Cardiac septum (tissue), 1 donor: Measurements from ENCODE around the gene LAGE3. TPM values are rescaled to one million over a fixed set of nuclear protein-coding genes. Genes with fewer than 3 reads are reported as not detected.

Experiments
- DNase-seq: peaks from one replicate; pipeline ENCODE4 v3.0.0-alpha.2; 2020; ENCODE audit warnings: low spot score
- intact Hi-C: fragments of 100-400 bp; cut with DNase I; formaldehyde crosslinking; loops from one replicate; pipeline ENCODE4 v1.14.0; 2022
- total RNA-seq: library from RNA; stranded (reverse); fragmentation: NEBNext Ultra II Directional; extraction: Animal tissue kit (Norgen Biotek cat#: 25700); gene quantifications from one replicate; pipeline ENCODE4 v1.2.1, GENCODE V29; 2021
- donor health status: DM: no; HTN: no; CAD: no.

Gene LAGE3
- total RNA-seq, 1 donor from 2014 or later = 13.9 TPM

DNA sequence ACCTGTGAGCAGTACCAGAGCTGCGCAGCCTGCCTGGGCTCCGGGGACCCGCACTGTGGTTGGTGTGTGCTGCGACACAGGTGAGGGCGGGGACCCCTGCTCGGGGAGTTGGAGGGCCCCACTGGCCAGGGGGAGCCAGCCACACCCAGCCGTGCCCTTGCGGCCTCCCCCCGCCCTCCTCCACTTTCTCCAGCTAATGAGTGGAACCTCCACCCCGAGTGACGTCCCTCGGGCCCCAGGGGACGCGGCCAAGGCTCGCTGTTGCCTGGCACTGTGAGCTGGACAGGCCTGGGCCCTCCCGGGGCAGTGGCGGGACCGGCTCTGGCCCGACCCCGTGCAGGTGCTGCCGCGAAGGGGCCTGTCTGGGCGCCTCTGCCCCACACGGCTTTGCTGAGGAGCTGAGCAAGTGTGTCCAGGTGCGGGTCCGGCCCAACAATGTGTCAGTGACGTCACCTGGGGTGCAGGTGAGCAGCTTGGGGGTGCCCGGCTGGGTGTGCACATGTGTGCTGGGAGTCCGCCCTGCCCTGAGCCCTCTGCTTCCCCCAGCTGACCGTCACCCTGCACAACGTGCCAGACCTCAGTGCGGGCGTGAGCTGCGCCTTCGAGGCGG lies 15.4 kb downstream of the LAGE3 start:
- intact Hi-C loops = no loop called here
- no peak for DNase-seq

DNA sequence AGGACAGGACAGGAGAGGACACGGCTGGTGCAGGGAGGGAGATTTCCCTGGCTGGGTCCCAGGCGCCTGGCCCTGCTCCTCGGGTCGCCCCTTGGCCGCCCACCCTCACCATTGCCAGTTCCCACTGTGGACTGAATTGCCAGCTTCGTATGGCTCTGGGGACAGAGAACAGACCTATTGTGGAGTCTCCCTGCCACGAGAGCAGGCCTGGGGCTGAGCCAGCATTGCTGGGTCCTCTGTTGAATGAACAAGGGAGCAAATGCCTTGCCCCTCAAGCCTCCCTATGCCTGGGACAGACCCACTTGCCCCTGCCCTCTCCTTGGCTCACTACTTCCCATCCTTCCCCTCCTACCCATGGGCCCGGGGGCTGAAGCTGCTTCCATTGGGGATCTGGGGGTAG lies 16.7 kb downstream of the LAGE3 start:
- DNase-seq = no peak
- intact Hi-C loops = no loop called here

DNA sequence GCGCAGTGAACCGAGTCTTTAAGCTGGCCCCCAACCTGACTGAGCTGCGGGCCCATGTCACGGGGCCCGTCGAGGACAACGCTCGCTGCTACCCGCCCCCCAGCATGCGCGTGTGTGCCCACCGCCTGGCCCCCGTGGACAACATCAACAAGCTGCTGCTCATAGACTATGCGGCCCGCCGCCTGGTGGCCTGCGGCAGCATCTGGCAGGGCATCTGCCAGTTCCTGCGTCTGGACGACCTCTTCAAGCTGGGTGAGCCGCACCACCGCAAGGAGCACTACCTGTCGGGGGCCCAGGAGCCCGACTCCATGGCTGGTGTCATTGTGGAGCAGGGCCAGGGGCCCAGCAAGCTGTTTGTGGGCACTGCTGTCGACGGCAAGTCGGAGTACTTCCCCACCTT lies 18.8 kb downstream of the LAGE3 start:
- intact Hi-C loops = no loop called here

DNA sequence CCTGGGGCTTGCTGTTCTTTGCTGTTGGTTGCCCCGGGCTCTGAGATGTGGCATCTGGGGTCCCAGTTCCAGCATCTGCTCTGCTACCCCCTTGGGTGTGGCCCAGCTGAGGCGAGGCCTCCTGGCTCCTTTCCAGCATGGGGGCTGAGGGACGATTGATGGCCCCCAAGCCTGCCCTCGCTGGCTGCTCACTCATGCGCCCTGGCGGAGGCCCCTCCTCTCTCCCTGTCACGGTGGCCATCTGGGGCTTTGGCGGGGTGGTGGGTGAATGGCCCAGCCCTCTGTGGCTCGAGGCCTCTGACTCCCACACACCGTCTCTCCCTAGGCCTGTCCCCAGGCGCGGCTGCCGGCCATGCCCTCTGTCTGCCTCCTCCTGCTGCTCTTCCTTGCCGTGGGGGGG lies 19.2 kb downstream of the LAGE3 start:
- intact Hi-C loops = no loop called here
- DNase-seq = no peak

More for the DNA sequence above, 18.8 kb downstream of the LAGE3 start:
- DNase-seq = no peak

DNA sequence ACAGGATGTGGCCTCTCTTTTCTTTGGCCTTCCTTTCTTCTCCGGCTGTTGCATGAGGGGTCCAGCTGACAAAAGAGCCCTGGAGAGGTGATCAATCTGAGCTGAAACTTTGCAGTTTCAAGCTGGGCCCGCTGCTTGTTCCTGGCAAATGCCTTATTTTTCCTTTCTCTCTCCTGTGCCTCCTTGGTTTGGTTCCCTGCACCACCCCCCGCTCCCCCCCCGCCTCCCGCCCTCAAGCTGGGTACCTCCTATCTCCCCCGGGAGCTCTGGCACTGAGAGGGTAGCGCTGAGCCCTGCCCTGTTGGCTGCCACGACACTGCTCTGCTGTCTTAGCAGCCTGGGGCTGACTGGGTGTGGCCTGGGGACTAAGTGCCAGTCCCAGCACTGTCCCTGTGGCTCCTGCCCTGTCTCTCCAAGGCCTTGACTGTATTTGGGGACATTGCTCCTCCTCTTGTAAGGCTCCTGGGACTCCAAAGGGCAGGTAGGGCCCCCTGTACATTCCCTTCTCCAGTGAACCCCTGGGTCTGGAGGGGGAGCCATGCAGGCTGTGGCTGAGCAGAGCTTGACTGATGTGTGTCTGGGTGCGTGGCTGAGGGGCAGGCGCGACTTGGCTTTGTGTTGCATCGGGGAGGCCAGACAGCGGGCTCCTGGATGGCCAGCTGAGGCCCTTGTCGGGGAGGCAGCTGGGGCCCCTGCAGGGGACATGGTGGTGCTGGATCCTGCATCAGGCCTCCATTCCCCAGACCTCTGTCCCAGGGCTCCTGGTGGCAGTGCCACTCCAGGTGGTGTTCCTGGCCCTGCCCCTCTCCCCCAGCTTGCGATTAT lies 19.9 kb downstream of the LAGE3 start:
- intact Hi-C loops = no loop called here
- DNase-seq = no peak

DNA sequence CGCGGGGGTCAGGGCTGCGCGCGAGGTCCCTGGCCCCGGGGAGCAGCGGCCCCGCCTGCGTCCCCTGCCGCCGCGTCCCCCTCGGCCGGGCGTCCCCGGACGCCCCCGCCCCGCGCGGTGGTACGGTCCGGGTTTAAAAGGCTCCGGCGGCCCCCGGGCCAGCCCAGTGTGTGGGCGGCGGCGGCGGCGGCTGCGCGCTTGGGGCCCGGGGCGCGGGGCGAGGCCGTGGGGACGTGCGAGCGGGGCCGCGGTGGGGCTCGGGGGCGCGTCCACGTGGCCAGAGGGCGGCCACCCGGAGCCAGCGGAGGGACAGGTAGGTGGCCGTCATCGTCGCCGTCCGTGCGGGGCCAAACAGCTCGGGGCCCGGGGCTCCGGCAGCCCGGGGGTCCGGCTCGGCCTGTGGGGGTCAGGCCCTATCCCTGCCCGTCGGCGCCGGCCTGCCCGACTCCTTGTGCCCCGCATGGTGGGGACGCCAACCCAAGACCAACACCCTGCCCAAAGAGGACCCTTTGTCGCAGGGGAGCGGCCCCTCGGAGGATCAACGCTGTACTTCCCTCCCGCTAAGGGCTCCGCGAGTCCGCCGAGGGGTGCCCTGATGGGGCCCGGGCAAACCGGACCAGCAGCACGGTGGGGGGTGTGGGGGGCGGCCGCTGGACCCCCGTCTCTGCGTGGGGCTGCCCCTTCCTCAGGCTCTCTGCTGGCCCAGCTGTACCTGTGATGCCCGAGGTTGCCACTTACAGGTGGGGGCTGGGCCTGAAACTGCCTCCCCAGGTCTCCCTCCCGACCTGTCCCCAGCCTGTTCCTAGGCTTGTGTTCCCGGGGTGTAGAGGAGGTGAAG lies 20.7 kb downstream of the LAGE3 start, which contains the start of gene PLXNA3:
PLXNA3 (plus strand) TSS at position 166 of the 838 bp plus-strand sequence. CDS start 1,903 bp downstream, outside the sequence.
- intact Hi-C loops = no loop called here
- DNase-seq = peak; percentile 85

DNA sequence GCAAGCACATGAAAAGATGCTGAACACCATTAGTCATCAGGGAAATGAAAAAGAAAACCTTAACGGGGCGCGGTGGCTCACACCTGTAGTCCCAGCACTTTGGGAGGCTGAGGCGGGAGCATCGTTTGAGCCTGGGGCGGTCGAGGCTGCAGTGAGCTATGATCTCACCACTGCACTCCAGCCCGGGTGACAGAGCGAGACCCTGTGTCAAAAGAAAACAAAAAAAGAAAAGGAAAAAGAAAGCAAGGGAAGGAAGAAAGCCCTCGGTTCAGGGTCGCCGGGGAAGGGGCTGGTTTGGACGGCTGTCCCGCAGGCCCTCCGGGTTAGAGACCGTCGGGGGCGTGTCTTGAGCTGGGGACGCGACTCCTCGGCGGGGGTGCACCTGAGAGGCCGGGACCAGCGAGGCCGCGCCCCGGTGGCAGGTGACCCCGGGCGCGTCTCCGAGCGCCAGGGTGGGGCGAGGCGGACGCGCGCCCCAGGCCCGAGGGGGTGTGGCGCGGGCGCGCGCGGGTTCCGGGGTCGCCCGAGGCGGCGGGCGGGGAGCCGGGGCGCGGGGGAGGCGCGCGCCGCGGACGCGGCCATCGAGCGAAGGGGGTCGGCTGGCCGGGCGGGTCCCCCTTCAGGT lies 21.5 kb downstream of the LAGE3 start:
- intact Hi-C loops = no loop called here
- DNase-seq = no peak

DNA sequence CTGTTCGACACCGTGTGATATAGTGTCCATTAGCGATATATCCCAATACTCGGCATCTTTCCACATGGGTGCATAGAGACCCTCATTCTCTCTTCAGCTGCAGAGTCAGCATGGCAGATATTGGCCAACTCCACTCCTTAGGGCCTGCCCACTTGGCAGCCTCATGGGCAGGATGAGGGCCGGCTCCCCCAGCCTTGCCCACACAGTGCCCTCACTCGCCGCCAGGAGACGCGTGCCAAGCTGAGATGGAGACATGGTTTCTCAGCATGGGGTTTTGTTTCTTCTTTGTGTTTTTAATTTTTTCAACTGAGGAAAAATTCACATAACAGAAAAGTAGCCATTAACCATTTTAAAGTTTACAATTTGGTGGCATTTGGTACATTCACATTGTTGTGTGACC lies 26.3 kb downstream of the LAGE3 start:
- no peak for DNase-seq
- intact Hi-C loops = no loop called here

DNA sequence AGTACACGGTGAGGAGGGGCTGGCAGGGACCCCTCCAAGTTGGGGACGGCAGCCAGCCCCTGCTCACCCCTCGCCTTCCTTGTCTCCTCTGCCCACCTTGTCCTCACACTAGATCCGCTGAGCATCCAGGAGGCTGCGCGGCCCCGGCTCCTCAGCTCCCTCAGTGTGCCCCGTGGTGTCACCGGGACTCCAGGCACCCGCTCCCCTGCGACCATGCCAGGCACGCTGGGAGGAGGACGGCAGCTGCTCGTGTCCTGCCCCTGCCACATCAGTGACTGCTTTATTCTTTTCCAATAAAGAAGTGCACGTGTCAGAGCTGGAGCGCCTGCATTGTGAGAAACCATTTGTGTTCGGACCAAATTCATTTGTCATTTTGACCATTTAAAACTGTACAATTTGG lies 28.8 kb downstream of the LAGE3 start:
- intact Hi-C loops = no loop called here
- no peak for DNase-seq

DNA sequence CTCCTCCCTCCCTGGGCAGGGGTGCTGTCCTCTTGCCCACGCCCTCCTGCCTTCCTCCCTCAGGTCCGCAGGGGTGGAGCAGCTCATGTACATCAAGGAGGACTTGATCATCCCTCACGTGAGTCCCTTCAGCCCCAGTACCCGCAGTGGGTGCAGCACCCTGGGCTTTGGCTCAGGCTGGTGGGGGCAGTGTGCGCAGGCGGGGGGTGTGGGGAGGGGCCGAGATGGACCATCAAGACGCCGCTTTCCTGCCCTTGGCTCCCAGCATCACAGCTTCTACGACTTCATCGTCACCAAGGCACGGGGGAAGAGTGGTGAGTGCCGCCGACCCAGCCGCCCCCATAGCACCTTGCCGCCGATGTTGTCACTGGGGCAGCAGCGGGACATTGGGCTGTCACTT lies 29.5 kb downstream of the LAGE3 start:
- intact Hi-C loops = loop anchor here (10.0 kb wide), 1 partner anchor 55 kb away; the partner anchor contains the start of gene RPL10

DNA sequence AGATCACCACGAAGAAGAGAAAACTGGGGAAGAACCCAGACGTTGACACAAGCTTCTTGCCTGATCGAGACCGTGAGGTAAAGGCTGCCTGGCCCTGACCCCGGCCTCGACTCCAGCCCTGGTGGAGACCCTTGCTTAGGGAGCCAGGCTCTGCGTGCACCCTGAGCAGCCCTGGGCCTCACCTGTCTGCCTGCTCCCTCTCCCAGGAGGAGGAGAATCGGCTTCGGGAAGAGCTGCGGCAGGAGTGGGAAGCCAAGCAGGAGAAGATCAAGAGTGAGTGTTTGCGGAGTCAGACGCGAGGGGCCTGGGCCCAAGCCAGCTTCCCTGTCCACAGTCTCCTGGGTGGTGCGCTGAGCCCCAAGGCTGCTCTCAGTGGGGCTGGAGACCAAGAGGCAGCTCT lies 30.6 kb downstream of the LAGE3 start:
- intact Hi-C loops = loop anchor here (10.0 kb wide), 1 partner anchor 54 kb away; the partner anchor contains the start of gene RPL10
- no peak for DNase-seq

More for the DNA sequence above, 29.5 kb downstream of the LAGE3 start:
- no peak for DNase-seq

DNA sequence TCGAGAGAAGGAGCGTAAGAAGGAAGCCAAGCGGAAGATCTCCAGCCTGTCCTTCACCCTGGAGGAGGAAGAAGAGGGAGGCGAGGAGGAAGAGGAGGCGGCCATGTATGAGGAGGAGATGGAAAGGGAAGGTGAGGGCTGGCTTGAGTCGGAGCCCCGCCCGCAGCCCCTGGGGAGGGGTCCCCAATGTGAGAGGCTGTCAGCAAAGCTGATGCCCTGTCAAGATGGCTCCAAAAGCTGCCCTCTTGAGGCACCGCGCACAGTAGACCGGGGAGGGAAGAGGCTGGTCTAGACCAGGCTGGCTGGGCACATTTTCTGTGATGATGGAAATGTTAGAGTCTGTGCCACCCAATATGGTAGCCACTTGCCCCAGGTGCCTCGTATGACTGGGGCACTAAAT lies 32.7 kb downstream of the LAGE3 start:
- DNase-seq = no peak
- intact Hi-C loops = loop anchor here (10.0 kb wide), 1 partner anchor 52 kb away; the partner anchor contains the start of gene RPL10

DNA sequence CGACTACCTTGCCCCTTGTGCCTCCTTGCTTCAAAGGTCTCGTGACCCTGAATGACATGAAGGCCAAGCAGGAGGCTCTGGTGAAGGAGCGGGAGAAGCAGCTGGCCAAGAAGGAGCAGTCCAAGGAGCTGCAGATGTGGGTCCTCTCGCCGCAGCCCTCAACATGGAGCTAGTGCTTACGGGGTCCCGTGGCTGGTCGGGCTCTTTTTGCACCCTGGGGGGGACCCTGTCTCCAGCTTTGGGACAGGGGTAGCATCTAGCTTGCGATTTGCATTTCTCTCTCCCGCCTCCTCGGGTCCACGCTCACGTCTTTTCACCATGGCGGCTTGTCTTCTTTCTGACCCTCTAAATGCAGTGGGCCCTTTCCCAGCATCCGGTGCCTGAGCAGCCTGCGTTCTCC lies 33.3 kb downstream of the LAGE3 start:
- intact Hi-C loops = loop anchor here (2.0 to 10.0 kb wide), 2 partner anchors 33 to 51 kb away; partner anchors contain the start of genes LAGE3 and RPL10
- no peak for DNase-seq

DNA sequence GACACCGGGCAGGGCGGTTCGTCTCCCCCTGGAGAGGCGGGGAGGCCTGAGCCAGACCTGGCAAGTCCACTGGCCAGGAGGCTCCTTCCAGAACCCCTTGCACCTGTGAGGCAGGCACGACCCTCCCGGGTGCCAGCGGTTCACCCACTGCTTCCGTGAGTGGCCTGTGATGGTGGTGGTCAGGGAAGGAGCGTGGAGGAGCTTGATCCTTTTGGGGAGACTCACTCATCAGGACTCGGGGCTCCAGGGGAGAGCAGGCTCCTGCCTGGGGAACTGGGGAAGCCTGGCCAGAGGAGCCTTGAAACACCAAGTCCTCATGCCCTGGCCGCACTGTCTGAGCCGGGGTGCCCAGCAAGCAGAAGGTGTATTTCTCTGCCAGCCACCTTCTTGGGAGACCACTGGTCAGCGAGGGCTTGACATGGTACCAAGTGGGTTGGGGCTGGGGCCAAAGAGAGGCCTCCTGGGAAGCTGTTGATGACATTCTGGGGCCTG lies 34.3 kb downstream of the LAGE3 start:
- intact Hi-C loops = loop anchor here (2.0 to 10.0 kb wide), 2 partner anchors 34 to 50 kb away; partner anchors contain the start of genes LAGE3 and RPL10
- no peak for DNase-seq

DNA sequence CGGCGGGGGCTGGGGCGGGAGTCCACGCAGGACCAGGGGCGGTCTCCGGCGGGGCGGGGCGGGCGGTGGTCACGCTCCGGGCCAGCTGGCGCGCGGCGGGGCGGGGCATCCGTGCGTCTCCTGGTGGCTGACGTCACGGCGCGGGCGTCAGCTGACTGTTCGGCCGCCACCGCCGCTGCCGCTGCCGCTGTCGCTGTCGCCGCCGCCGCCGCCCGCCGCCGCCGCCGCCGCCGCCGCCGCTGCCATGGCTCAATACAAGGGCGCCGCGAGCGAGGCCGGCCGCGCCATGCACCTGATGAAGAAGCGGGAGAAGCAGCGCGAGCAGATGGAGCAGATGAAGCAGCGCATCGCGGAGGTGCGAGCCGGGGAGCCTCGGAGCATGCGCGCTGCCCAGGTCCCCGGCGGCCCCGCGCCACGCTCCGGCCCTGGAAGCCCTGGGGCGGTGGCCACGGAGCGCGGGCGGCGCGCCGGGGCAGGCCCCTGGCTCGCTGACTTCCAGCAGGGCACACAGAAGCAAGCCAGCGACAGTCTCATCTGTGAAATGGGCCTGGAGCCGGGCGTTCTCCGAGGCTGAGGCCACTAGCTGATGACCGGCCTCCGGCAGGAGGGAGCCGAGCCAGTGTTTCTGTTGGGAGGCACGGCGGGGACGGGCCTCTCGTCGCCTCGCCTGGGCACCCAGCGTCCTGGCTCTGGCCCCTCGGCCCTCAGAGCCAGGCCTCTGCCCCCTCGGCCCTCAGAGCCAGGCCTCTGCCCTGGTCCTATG lies 34.9 kb downstream of the LAGE3 start, which contains the start of gene FAM50A:
FAM50A (plus strand) TSS at position 150 of the 763 bp plus-strand sequence; CDS start at position 245, 95 bp downstream.
- intact Hi-C loops = loop anchor here (2.0 to 10.0 kb wide), 2 partner anchors 35 to 49 kb away; partner anchors contain the start of genes LAGE3 and RPL10
- peak; percentile 92 for DNase-seq

DNA sequence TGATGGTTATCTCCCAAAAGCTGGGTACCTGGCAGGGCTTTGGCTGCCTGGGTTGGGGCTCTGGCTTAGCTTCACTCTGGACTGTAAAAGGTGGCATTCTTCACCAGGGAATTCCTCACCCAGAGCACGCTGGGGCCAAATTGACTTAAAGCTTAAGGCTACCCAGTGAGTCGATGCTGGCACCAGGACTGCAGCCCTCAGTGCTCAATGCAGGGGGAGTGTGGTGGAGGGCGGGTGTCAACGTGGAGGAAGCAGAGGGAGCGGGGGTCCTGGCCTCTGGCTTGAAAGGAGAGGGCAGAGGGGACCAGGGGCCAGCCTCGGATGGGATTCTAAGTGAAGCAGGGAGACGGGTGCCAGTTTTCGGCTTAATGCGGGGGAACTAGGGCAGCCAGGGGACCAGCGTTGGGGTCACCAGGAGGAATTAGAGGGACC lies 35.6 kb downstream of the LAGE3 start:
- no peak for DNase-seq
- intact Hi-C loops = loop anchor here (10.0 kb wide), 1 partner anchor 49 kb away; the partner anchor contains the start of gene RPL10

DNA sequence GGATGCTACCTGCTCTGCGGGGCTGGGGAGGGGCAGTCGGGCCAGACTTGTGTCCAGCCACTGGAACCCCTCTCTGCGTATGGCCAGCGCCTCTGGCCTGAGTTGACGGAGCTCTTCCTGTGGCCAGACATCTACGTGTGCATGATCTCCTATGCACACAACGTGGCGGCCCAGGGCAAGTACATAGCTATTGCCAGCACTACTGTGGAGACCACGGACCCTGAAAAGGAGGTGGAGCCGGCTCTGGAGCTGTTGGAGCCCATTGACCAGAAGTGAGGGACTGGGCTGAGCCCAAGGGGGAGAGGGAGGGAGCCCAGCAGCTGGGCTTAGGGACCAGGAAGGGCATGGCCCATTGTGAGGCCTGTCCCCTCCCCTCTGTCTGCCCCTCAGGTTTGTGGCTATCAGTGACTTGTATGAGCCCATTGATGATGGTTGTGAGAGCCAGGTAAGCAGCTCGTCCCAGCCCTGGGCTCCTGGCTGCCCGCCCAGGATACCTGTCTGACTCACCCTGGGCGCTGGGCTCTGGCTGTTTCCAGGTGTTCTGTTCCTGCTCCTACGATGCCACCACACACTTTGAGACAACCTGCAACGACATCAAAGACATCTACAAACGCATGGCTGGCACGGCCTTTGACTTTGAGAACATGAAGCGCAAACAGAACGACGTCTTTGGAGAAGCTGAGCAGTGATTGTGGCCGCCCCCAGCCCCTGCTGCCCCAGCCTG lies 36.9 kb downstream of the LAGE3 start:
- intact Hi-C loops = loop anchor here (10.0 kb wide), 1 partner anchor 47 kb away; the partner anchor contains the start of gene RPL10
- DNase-seq = no peak
